Measurements from ENCODE around the gene KCNK1. TPM values are rescaled to one million over a fixed set of nuclear protein-coding genes. Genes with fewer than 3 reads are reported as not detected.
A peak's percentile ranks its signal among the peaks of the same experiment; 100 is the strongest.

KCNK1 gene
- polyA plus RNA-seq, 1 of the 3 experiments (the other 2 are of a cell fraction) = 10.6 TPM

- TF ChIP-seq, protein P1, sequence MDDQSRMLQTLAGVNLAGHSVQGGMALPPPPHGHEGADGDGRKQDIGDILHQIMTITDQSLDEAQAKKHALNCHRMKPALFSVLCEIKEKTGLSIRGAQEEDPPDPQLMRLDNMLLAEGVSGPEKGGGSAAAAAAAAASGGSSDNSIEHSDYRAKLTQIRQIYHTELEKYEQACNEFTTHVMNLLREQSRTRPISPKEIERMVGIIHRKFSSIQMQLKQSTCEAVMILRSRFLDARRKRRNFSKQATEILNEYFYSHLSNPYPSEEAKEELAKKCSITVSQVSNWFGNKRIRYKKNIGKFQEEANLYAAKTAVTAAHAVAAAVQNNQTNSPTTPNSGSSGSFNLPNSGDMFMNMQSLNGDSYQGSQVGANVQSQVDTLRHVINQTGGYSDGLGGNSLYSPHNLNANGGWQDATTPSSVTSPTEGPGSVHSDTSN (IDR thresholded peaks at IDR 0.05) = no peak
- no peak for TF ChIP-seq ELF1 (IDR thresholded peaks at IDR 0.05)
- TF ChIP-seq, protein P2, sequence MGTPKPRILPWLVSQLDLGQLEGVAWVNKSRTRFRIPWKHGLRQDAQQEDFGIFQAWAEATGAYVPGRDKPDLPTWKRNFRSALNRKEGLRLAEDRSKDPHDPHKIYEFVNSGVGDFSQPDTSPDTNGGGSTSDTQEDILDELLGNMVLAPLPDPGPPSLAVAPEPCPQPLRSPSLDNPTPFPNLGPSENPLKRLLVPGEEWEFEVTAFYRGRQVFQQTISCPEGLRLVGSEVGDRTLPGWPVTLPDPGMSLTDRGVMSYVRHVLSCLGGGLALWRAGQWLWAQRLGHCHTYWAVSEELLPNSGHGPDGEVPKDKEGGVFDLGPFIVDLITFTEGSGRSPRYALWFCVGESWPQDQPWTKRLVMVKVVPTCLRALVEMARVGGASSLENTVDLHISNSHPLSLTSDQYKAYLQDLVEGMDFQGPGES (IDR thresholded peaks at IDR 0.05; ENCODE audit: low read depth, low read length) = no peak
- TF ChIP-seq EP300 (IDR thresholded peaks at IDR 0.05; ENCODE audit: borderline replicate concordance in 1 of 2, low read depth in 1 of 2, low read length in 1 of 2) = peak in 1 of 2 experiments; percentile 71; a peak in 2 of 4 replicates
- TF ChIP-seq CHD2 (IDR thresholded peaks at IDR 0.05; ENCODE audit: low read length, partially characterized antibody) = peak; percentile 51
- no peak for TF ChIP-seq FOXJ3 (CRISPR knock-in tag; IDR thresholded peaks at IDR 0.05)
- TF ChIP-seq RFX5 (IDR thresholded peaks at IDR 0.05; ENCODE audit: low read length) = no peak
- TF ChIP-seq MEF2A (IDR thresholded peaks at IDR 0.05; ENCODE audit: borderline replicate concordance, low read depth) = no peak
- no peak for TF ChIP-seq TAF1 (IDR thresholded peaks at IDR 0.05; ENCODE audit: borderline replicate concordance, low read depth, low read length)
- TF ChIP-seq SMC3 (IDR thresholded peaks at IDR 0.05; ENCODE audit: low read depth, low read length) = no peak
- TF ChIP-seq FOXM1 (IDR thresholded peaks at IDR 0.05; ENCODE audit: low read depth) = no peak
- no peak for TF ChIP-seq SIN3A (IDR thresholded peaks at IDR 0.05; ENCODE audit: borderline replicate concordance, low read depth, low read length)
- TF ChIP-seq ZBTB33 (IDR thresholded peaks at IDR 0.05; ENCODE audit: borderline replicate concordance, low read depth) = no peak
- TF ChIP-seq CTCF (IDR thresholded peaks at IDR 0.05) = no peak
- TF ChIP-seq NFIC (IDR thresholded peaks at IDR 0.05; ENCODE audit: borderline replicate concordance) = no peak
- TF ChIP-seq, protein P3, sequence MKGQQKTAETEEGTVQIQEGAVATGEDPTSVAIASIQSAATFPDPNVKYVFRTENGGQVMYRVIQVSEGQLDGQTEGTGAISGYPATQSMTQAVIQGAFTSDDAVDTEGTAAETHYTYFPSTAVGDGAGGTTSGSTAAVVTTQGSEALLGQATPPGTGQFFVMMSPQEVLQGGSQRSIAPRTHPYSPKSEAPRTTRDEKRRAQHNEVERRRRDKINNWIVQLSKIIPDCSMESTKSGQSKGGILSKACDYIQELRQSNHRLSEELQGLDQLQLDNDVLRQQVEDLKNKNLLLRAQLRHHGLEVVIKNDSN (IDR thresholded peaks at IDR 0.05; ENCODE audit: borderline replicate concordance, low read depth) = no peak
Observed at GRCh38 chr1:233704898-233705723, 91.2 kb downstream of the KCNK1 start (continued).
